Fibroblast of lung (primary cell): ENCODE results near the gene S100A7A.
"Not testable (repeated sequence)": the region's sequence is repeated elsewhere in the genome, so short reads cannot be mapped to it uniquely, and the experiment has no call there.

Experiments
- CTCF ChIP-seq, 2 donors: IDR thresholded peaks in 1 of 2; conservative IDR thresholded peaks in 1 of 2; 1 replicate in 1 of 2; 2 replicates in 1 of 2; pipeline ENCODE4 v1.5.1; 2011 to 2012; ENCODE audit warnings: low read length in 2 of 2, control low read depth in 1 of 2, inconsistent platforms in 1 of 2, low read depth in 1 of 2, mild to moderate bottlenecking in 1 of 2
- EZH2 ChIP-seq: IDR thresholded peaks from 2 replicates; pipeline ENCODE4 v1.5.1; 2012; ENCODE audit warnings: low read length, control low read depth, mild to moderate bottlenecking; ENCODE audit errors: missing control alignments

- TF ChIP-seq CTCF (conservative IDR thresholded peaks at IDR 0.05 in 1 of 2, IDR thresholded peaks at IDR 0.05 in 1 of 2; ENCODE audit: low read depth in 1 of 2, low read length in 2 of 2); EZH2: not testable (repeated sequence)
Measured at GRCh38 chr1:153419436-153419793, 3.1 kb downstream of the S100A7A start.
